ENCODE results near the gene TTC28.

The TTC28 gene

DNA sequence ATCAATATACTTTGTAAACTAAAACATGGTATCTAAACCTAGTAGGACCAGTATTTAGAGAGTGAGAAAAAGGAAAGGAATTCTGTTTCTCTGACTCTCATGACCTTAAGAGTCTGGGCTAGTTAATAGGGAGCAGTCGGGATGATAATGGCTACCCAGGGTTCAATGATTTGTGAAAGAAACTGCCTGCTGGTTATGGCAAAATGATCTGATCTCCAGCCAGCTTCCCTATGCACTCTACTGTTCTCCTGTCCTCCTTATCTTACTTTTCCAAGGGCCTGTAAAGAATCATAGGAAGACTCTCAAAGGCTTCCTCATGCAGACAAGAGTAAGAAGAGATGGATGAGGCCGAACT lies 567.5 kb downstream of the TTC28 start:
- H3K4me3 ChIP-seq (ENCODE audit: low read depth, low read length): no peak overlapping the region
- TF ChIP-seq, protein P1, sequence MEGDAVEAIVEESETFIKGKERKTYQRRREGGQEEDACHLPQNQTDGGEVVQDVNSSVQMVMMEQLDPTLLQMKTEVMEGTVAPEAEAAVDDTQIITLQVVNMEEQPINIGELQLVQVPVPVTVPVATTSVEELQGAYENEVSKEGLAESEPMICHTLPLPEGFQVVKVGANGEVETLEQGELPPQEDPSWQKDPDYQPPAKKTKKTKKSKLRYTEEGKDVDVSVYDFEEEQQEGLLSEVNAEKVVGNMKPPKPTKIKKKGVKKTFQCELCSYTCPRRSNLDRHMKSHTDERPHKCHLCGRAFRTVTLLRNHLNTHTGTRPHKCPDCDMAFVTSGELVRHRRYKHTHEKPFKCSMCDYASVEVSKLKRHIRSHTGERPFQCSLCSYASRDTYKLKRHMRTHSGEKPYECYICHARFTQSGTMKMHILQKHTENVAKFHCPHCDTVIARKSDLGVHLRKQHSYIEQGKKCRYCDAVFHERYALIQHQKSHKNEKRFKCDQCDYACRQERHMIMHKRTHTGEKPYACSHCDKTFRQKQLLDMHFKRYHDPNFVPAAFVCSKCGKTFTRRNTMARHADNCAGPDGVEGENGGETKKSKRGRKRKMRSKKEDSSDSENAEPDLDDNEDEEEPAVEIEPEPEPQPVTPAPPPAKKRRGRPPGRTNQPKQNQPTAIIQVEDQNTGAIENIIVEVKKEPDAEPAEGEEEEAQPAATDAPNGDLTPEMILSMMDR (IDR thresholded peaks at IDR 0.05; ENCODE audit: low read depth, low read length, missing control alignments): no peak
- no peak for DNase-seq (ENCODE audit: low read depth)

DNA sequence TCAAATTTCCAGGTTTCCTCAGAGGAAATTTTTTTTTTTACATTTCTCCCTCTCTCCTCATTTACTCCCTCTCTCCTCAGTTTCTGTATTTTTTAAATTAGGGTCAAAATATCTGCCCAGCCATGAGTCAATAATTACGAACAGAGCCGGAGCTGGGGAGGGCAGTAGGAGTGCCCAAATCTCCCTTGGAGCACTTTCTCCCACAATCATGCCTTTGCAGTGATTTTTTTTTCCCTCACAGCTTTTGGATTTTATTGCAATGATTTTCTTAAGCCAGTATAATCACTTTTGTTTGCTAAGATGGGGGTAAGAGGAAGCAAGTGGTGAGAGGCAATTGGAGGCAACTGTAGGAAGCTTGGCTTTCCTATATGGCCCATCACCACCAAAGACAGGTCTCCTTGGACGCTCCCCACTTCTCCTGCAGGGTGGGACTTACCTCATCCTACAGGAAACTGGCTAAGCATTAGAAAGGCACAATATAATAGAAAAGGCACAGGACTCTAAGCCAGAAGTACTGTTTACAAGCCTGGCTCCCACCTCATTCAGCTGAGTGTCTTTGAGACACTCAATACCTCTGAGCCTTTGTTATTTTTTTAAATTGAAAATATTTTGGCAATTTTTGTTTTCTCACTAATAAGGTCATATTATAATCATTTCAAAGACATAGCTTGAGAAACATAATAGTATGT lies 568.0 kb downstream of the TTC28 start:
- TF ChIP-seq, protein P1 (IDR thresholded peaks at IDR 0.05; ENCODE audit: low read depth, low read length, missing control alignments): no peak
- no peak for DNase-seq (ENCODE audit: low read depth)
- H3K4me3 ChIP-seq (ENCODE audit: low read depth, low read length): no peak overlapping the region

DNA sequence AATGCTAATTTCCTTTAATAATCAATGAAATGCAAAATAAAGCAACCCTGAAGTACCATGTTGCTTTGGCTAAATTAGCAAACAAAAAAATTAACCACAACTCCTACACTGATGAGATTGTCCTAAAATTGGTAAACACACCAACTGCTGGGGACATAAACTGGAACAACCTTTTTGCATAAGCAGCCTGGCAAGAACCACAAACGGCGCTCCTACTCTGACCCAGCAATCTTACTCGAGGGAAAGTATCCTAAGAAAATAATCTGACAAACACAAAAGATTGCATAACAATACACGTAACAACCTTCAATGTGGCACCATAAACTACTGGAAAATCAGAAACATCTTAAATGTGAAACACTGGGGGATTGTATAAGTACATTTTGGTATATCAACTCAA lies 570.8 kb downstream of the TTC28 start:
- no peak for DNase-seq (ENCODE audit: low read depth)
- no peak overlapping the region for H3K4me3 ChIP-seq (ENCODE audit: low read depth, low read length)
- TF ChIP-seq, protein P1 (IDR thresholded peaks at IDR 0.05; ENCODE audit: low read depth, low read length, missing control alignments): no peak

GRCh38 chr22:28106617-28107016 lies 573.0 kb downstream of the TTC28 start:
- DNase-seq (ENCODE audit: low read depth): no peak
- TF ChIP-seq, protein P1 (IDR thresholded peaks at IDR 0.05; ENCODE audit: low read depth, low read length, missing control alignments): no peak
- H3K4me3 ChIP-seq (ENCODE audit: low read depth, low read length): no peak overlapping the region

DNA sequence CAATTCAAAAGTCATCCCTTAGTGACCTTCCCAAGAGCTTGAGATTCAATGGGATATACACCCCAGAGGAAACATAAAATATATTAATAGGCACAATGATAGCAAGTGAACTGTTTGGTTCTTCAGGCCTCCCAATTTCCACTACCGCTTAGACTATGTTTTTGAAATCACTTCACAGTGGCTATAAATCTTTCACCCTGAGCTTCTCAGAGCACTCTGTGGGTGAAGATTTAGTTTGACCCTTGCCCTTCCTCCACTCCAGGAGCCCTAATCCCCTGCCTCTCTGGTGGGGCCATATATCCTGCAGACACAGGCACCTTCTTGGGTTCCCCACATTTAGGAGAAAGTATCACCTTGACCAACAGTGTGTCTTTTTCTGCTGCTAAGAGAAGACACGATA lies 573.7 kb downstream of the TTC28 start:
- TF ChIP-seq, protein P1 (IDR thresholded peaks at IDR 0.05; ENCODE audit: low read depth, low read length, missing control alignments): no peak
- no peak overlapping the region for H3K4me3 ChIP-seq (ENCODE audit: low read depth, low read length)
- DNase-seq (ENCODE audit: low read depth): no peak

DNA sequence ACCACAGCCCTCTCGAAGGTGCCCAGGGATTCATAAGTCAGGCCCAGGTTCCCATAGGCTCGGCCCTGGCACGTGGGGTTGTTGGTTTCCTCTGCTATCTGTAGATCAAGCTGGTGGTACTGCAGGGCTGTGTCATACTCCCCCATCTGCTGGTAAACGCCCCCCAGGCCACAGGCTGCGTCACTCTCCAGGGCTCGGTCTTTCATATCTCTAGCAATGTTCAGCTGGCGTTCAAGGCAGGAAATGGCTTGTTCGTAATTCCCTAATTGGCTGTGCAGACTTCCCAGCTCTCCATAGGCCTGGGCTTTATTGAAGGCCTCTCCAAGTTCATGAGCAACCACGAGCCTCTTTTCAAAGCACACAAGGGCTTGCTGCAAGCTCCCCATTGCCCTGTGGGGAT lies 574.2 kb downstream of the TTC28 start:
- no peak overlapping the region for H3K4me3 ChIP-seq (ENCODE audit: low read depth, low read length)
- DNase-seq (ENCODE audit: low read depth): no peak
- TF ChIP-seq, protein P1 (IDR thresholded peaks at IDR 0.05; ENCODE audit: low read depth, low read length, missing control alignments): no peak

DNA sequence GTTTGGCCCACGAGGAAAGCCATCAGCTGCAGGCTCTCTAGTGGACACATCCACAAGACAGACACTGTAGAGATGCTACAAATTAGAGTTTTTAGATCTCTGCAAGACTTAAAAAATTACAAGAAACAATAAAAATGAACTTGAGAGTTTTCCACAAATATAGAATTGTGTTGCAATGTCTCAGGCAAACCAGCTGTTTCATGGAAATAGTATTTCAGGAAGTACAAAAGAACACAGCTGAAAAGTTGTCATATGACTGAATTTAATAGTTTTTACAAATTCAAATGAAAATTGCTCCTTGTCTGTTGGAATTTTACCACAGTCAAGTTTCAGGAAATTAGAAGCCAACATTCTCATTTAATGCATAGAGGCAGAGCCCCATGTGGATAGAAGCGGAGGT lies 576.0 kb downstream of the TTC28 start:
- no peak for DNase-seq (ENCODE audit: low read depth)
- TF ChIP-seq, protein P1 (IDR thresholded peaks at IDR 0.05; ENCODE audit: low read depth, low read length, missing control alignments): no peak
- H3K4me3 ChIP-seq (ENCODE audit: low read depth, low read length): no peak overlapping the region
